DOHH2 (cell line): ENCODE measurements around the gene DDN.

Experiments
- H3F3A ChIP-seq: fragments of 200-600 bp; sonication (generic), shearing (Covaris generic); 2 replicates; pipeline ENCODE4 v1.6.0; 2016; ENCODE audit warnings: antibody characterized with exemption, mild to moderate bottlenecking; ENCODE audit not compliant: control insufficient read depth, insufficient read depth
- H3K27ac ChIP-seq: fragments of 200-600 bp; sonication (generic); 2 replicates; pipeline ENCODE4 v1.5.1; 2014; ENCODE audit warnings: low read depth, mild to moderate bottlenecking, low read length, moderate library complexity
- H3K27me3 ChIP-seq: fragments of 200-600 bp; sonication (generic); 2 replicates; pipeline ENCODE4 v1.6.1; 2014; ENCODE audit warnings: mild to moderate bottlenecking, low read length, mixed read lengths; ENCODE audit not compliant: control insufficient read depth
- H3K36me3 ChIP-seq: fragments of 200-600 bp; sonication (generic); 2 replicates; pipeline ENCODE4 v1.6.1; 2014; ENCODE audit warnings: mild to moderate bottlenecking, low read length, moderate library complexity, mixed read lengths; ENCODE audit not compliant: control insufficient read depth
- H3K4me1 ChIP-seq: fragments of 200-600 bp; sonication (generic); 2 replicates; pipeline ENCODE4 v1.6.1; 2014; ENCODE audit warnings: mild to moderate bottlenecking, low read length, mixed read lengths; ENCODE audit not compliant: control insufficient read depth
- H3K4me2 ChIP-seq: fragments of 200-600 bp; sonication (generic); 2 replicates; pipeline ENCODE4 v1.6.0; 2014; ENCODE audit warnings: mild to moderate bottlenecking, low read length, moderate library complexity
- H3K4me3 ChIP-seq: fragments of 200-600 bp; sonication (generic); 2 replicates; pipeline ENCODE4 v1.5.1; 2014; ENCODE audit warnings: mild to moderate bottlenecking, low read length, mixed read lengths
- H3K79me2 ChIP-seq: fragments of 200-600 bp; sonication (generic); 2 replicates; pipeline ENCODE4 v1.6.1; 2014; ENCODE audit warnings: mild to moderate bottlenecking, low read length, mixed read lengths; ENCODE audit not compliant: control insufficient read depth
- H3K9me2 ChIP-seq: fragments of 200-600 bp; sonication (generic); replicated peaks from 2 replicates; pipeline ENCODE4 v1.6.1; 2014; ENCODE audit warnings: mild to moderate bottlenecking, low read length, mixed read lengths; ENCODE audit not compliant: control insufficient read depth
- H3K9me3 ChIP-seq: fragments of 200-600 bp; sonication (generic); 2 replicates; pipeline ENCODE4 v1.6.1; 2014; ENCODE audit warnings: antibody characterized with exemption, low read length, mixed read lengths; ENCODE audit not compliant: control insufficient read depth, insufficient read depth
- H4K20me1 ChIP-seq: fragments of 200-600 bp; sonication (generic); 2 replicates; pipeline ENCODE4 v1.6.0; 2014; ENCODE audit warnings: low read depth, mild to moderate bottlenecking, antibody characterized with exemption, low read length, moderate library complexity; ENCODE audit not compliant: control insufficient read depth, insufficient read depth
- EZH2phosphoT487 ChIP-seq: fragments of 200-600 bp; sonication (generic); IDR thresholded peaks from 2 replicates; pipeline ENCODE4 v1.6.1; 2017; ENCODE audit warnings: borderline replicate concordance, mild to moderate bottlenecking, antibody characterized with exemption, low read length, moderate library complexity, mixed read lengths
- TF ChIP-seq, protein P1 (sequence below): fragments of 200-600 bp; sonication (generic); IDR thresholded peaks from one replicate; pipeline ENCODE4 v1.5.1; 2014; ENCODE audit warnings: antibody characterized with exemption, mild to moderate bottlenecking, low read depth, low read length; ENCODE audit not compliant: poor library complexity, severe bottlenecking

The DDN gene

GRCh38 chr12:49020441-49020840 lies 21.3 kb upstream of the DDN start:
- H3K9me2 ChIP-seq = no peaks in the 10 kb centered on the region
- H3K27me3 ChIP-seq = no peaks in the 10 kb centered on the region
- peaks cover 28% of the 10 kb centered on the region for H3K4me1 ChIP-seq
- peaks cover 23% of the 10 kb centered on the region for H3F3A ChIP-seq
- H3K79me2 ChIP-seq = peaks cover 24% of the 10 kb centered on the region
- no peak overlapping the region for H3K27ac ChIP-seq
- H3K4me2 ChIP-seq = no peak overlapping the region
- H4K20me1 ChIP-seq = no peaks in the 10 kb centered on the region
- TF ChIP-seq, protein P1, sequence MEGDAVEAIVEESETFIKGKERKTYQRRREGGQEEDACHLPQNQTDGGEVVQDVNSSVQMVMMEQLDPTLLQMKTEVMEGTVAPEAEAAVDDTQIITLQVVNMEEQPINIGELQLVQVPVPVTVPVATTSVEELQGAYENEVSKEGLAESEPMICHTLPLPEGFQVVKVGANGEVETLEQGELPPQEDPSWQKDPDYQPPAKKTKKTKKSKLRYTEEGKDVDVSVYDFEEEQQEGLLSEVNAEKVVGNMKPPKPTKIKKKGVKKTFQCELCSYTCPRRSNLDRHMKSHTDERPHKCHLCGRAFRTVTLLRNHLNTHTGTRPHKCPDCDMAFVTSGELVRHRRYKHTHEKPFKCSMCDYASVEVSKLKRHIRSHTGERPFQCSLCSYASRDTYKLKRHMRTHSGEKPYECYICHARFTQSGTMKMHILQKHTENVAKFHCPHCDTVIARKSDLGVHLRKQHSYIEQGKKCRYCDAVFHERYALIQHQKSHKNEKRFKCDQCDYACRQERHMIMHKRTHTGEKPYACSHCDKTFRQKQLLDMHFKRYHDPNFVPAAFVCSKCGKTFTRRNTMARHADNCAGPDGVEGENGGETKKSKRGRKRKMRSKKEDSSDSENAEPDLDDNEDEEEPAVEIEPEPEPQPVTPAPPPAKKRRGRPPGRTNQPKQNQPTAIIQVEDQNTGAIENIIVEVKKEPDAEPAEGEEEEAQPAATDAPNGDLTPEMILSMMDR = no peak
- no peak for TF ChIP-seq EZH2phosphoT487
- no peaks in the 10 kb centered on the region for H3K9me3 ChIP-seq
- peaks cover 61% of the 10 kb centered on the region for H3K36me3 ChIP-seq
- H3K4me3 ChIP-seq = no peak overlapping the region

DNA sequence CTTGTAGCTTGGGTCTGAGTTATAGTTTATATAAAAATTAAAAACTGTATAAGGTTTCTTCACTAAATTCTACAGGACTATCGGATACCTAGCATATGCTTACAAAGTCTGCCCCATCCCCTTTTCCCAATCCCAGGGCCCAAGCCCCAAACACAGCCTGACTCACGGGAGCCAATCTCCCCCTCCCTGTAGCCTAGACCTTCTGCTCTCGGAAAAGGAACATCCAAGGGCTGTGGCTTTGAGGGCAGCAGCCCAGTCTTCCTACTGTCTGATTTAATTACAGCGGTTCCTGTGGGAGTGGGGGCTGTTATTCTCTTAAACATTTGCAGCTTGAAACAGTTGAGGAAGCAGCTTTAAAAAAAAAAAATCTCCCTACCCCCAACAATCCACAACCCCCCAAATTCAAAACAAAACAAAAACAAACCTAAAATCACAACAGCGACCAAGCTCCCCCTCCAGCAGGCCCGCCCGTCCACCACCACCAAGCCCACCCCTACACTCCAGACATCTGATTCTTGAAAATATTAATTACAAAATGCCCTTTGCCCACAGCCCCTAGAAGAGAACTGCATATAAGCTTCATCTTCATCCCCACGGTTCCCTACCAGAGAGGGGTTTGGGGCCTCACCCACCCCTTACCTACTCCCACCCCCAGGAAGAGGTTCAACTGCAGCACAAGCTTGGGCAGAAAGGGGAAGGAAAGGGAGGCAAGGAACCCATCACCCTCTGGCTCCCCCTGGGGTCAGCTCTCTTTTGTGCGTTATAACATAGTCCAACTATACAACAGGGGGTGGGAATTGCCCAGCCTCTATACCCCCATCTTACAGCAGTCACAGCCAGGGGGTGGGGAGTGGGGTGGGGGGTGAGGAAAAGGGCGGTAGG lies 20.5 kb upstream of the DDN start:
- H3K27me3 ChIP-seq = no peaks in the 10 kb centered on the region
- peaks cover 26% of the 10 kb centered on the region for H3K79me2 ChIP-seq
- H3K27ac ChIP-seq = peak overlapping the region; percentile 93
- TF ChIP-seq, protein P1 = peak; percentile 64
- TF ChIP-seq EZH2phosphoT487 = no peak
- H3F3A ChIP-seq = peaks cover 23% of the 10 kb centered on the region
- peak overlapping the region; percentile 98 for H3K4me2 ChIP-seq
- H3K9me3 ChIP-seq = no peaks in the 10 kb centered on the region
- peaks cover 53% of the 10 kb centered on the region for H3K36me3 ChIP-seq
- H3K4me3 ChIP-seq = peak overlapping the region; percentile 83
- H3K9me2 ChIP-seq = no peaks in the 10 kb centered on the region
- no peaks in the 10 kb centered on the region for H4K20me1 ChIP-seq
- H3K4me1 ChIP-seq = peaks cover 28% of the 10 kb centered on the region

DNA sequence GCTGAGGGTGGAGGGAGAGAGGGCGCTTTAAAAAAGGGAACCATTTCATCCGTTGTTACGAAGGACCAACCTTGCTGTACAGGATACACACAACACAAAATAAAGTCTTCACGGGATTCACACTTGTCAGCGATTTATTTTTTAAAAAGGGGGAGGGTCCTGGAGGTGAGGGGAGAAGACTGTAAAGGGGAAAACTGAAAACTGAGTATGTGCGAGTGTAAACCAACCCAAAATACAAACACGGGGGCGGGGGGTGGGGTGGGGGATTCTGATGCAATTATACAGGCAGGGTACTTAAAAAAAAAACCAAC lies 19.9 kb upstream of the DDN start:
- H4K20me1 ChIP-seq = no peaks in the 10 kb centered on the region
- H3K79me2 ChIP-seq = peaks cover 32% of the 10 kb centered on the region
- H3K4me3 ChIP-seq = peak overlapping the region; percentile 83
- no peaks in the 10 kb centered on the region for H3K9me2 ChIP-seq
- H3K4me1 ChIP-seq = peaks cover 28% of the 10 kb centered on the region
- peaks cover 23% of the 10 kb centered on the region for H3F3A ChIP-seq
- H3K4me2 ChIP-seq = peak overlapping the region; percentile 98
- TF ChIP-seq EZH2phosphoT487 = no peak
- TF ChIP-seq, protein P1 = no peak
- no peaks in the 10 kb centered on the region for H3K9me3 ChIP-seq
- peak overlapping the region; percentile 93 for H3K27ac ChIP-seq
- no peaks in the 10 kb centered on the region for H3K27me3 ChIP-seq
- peaks cover 53% of the 10 kb centered on the region for H3K36me3 ChIP-seq
